Heart left ventricle (tissue), 16 donors: ENCODE measurements around the gene UBE3B. TPM values are rescaled to one million over a fixed set of nuclear protein-coding genes. Genes with fewer than 3 reads are reported as not detected.

Experiments used
- ATAC-seq, 4 donors: fragments of 200-7000 bp; cut with Tn5 transposase; one replicate each; pipeline ENCODE4 v1.9.1; 2020 to 2022; ENCODE audit warnings: moderate library complexity in 4 of 4, mild to moderate bottlenecking in 3 of 4, moderate number of reproducible peaks in 1 of 4
- DNase-seq, 5 donors: peaks; one replicate each; pipeline ENCODE4 v3.0.0-alpha.2; 2020
- H3K27ac ChIP-seq, 12 donors: fragments of 200-600 bp; sonication (generic) in 4 of 12; one replicate each; pipeline versions ENCODE4 v1.5.0 to v1.8.0; 2016 to 2022; ENCODE audit warnings: mild to moderate bottlenecking in 2 of 12
- H3K27me3 ChIP-seq, 9 donors: fragments of 200-600 bp; sonication (generic) in 2 of 9; one replicate each; pipeline versions ENCODE4 v1.5.1 to v1.8.0; 2016 to 2022; ENCODE audit warnings: mild to moderate bottlenecking in 3 of 9
- H3K36me3 ChIP-seq, 9 donors: fragments of 200-600 bp; sonication (generic) in 2 of 9; one replicate each; pipeline versions ENCODE4 v1.5.0 to v1.8.0; 2018 to 2022; ENCODE audit warnings: mild to moderate bottlenecking in 2 of 9
- H3K4me1 ChIP-seq, 12 donors: fragments of 200-600 bp; sonication (generic) in 4 of 12; one replicate each; pipeline versions ENCODE4 v1.5.0 to v1.8.0; 2016 to 2022; ENCODE audit warnings: mild to moderate bottlenecking in 3 of 12
- H3K4me3 ChIP-seq, 12 donors: fragments of 200-600 bp; sonication (generic) in 4 of 12; one replicate each; pipeline versions ENCODE4 v1.5.0 to v1.8.0; 2017 to 2022; ENCODE audit warnings: mild to moderate bottlenecking in 9 of 12, moderate library complexity in 4 of 12
- H3K9me3 ChIP-seq, 12 donors: fragments of 200-600 bp; sonication (generic) in 4 of 12; one replicate each; pipeline versions ENCODE4 v1.5.0 to v1.8.0; 2016 to 2022; ENCODE audit warnings: mild to moderate bottlenecking in 1 of 12
- CTCF ChIP-seq, 12 donors: fragments of 200-600 bp; sonication (generic) in 4 of 12; IDR thresholded peaks; one replicate each; pipeline versions ENCODE4 v1.5.0 to v1.8.0; 2018 to 2022; ENCODE audit warnings: antibody characterized with exemption in 12 of 12, mild to moderate bottlenecking in 5 of 12
- POLR2A ChIP-seq, 2 donors: fragments of 450-650 bp; IDR thresholded peaks; one replicate each; pipeline ENCODE4 v1.6.1; 2017; ENCODE audit warnings: antibody characterized with exemption in 2 of 2, mild to moderate bottlenecking in 2 of 2, moderate library complexity in 2 of 2
- WGBS, 4 donors: extraction: QIAGEN DNeasy Blood & Tissue Kit in 2 of 4; methylation state at CpG; one replicate each; pipeline versions ENCODE4 v1.1.5 to v1.1.7; 2013 to 2018; 5-methylcytosine and 5-hydroxymethylcytosine counted together
- intact Hi-C, 10 donors: fragments of 100-400 bp; cut with DNase I; formaldehyde crosslinking; loops; one replicate each; pipeline versions ENCODE4 v1.11.1 to v1.14.2; 2022
- polyA plus RNA-seq, 2 donors: library from polyadenylated mRNA; stranded (reverse); fragments of 200-250 nt; gene quantifications; one replicate each; pipeline ENCODE4 v1.2.3, GENCODE V29; 2013
- total RNA-seq, 9 donors: library from RNA; depleted of rRNA in 2 of 9; stranded (reverse); fragments of >200 nt in 2 of 9; fragmentation: NEBNext Ultra II Directional in 3 of 9; extraction: Animal tissue kit (Norgen Biotek cat#: 25700) in 3 of 9; gene quantifications; one replicate each; pipeline versions ENCODE4 v1.1.0 to v1.2.4, GENCODE V29; 2016 to 2023
- donor health status: ischemic (EF 13 %, LVEDD 7.1; RV severe dilation, severe dysfunction).
- donor health status: healthy with polysubstance abuse.
- donor health status: DM: no; HTN: yes; CAD: no.
- donor health status: DM: no; HTN: no; CAD: no.
- donor health status: ischemic (EF 25% LVEDD 6.9; RV normal size, moderate dysfunction).
- donor health status: ischemic (EF 25% LVEDD 5.7; RV mildly dilated, moderate dysfunction).
- donor health status: healthy.
- donor health status: DM: yes; HTN: yes; CAD: no.
- donor health status: ischemic (EF 35%, LVEDD 5.7; RV mildly dilated, moderate dysfunction).
- donor health status: nonischemic (EF 11% LVEDD 7.7; RV severe dilation, severe dysfunction).
- donor health status: DM: yes; HTN: yes; CAD: no.
- donor health status: PGD.
- donor health status: ischemic (EF 29% LVEDD 5.4; RV normal size, mild dysfunction).
- donor health status: nonischemic (EF 23%, LVEDD 6.1; RV moderate dilation, normal function).

The UBE3B gene
- total and polyA plus RNA-seq, 11 donors, result 19.1 to 82.7 (median 50.6) TPM

GRCh38 chr12:109542014-109542413 is 64.6 kb downstream of the UBE3B start:
- Histone ChIP-seq H3K36me3 (peaks cover 0 to 5% (median 0%) of the 10 kb centered on the region in 9 donors), H3K9me3 (no peaks in the 10 kb centered on the region), H3K27me3 (no peaks in the 10 kb centered on the region), H3K27ac (no peak overlapping the region), H3K4me1 (peaks cover 0 to 13% (median 7%) of the 10 kb centered on the region in 12 donors), H3K4me3 (no peak overlapping the region)
- no peak for DNase-seq
- WGBS, 4 donors, result 80 to 96% (median 90%) methylated on average over 2 of the region's 2 CpGs
- no peak for TF ChIP-seq CTCF (IDR thresholded peaks at IDR 0.05)
- no peak for TF ChIP-seq POLR2A (IDR thresholded peaks at IDR 0.05)
- ATAC-seq, result no peak
- intact Hi-C loops, result no loop called here

DNA sequence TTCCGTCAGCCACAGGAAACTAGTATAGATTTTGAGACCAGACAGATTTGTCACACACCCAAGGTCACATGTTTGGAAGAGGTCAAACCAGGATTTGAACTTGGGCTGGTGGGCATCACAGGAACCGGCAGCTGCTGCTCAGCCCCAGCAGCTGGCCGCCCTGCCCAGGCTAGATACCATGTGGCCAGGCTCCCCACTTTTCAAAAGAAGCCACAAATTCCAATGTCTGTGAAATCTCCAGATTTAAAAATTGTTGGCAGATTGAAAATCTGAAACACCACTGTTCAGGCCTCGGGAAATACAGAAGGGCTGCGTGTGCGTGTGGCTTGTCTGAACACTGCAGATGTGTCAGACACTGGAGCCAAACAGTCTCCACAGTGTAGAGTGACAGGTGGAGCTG is 65.4 kb downstream of the UBE3B start:
- H3K4me3 ChIP-seq, result no peak overlapping the region
- intact Hi-C loops, result no loop called here
- no peaks in the 10 kb centered on the region for H3K9me3 ChIP-seq
- H3K27ac ChIP-seq, result no peak overlapping the region
- peaks cover 0 to 6% (median 0%) of the 10 kb centered on the region in 9 donors for H3K27me3 ChIP-seq
- no peak for ATAC-seq
- peaks cover 0 to 13% (median 7%) of the 10 kb centered on the region in 12 donors for H3K4me1 ChIP-seq
- no peak for TF ChIP-seq CTCF (IDR thresholded peaks at IDR 0.05)
- no peak for DNase-seq
- WGBS, 4 donors, result 84 to 93% (median 91%) methylated on average over 6 of the region's 6 CpGs
- peaks cover 0 to 5% (median 0%) of the 10 kb centered on the region in 9 donors for H3K36me3 ChIP-seq

GRCh38 chr12:109544955-109545531 is 67.6 kb downstream of the UBE3B start:
- Histone ChIP-seq H3K4me3 (no peak overlapping the region), H3K9me3 (no peaks in the 10 kb centered on the region), H3K27ac (peak overlapping the region in 1 of 12 donors; percentile 3), H3K27me3 (peaks cover 0 to 12% (median under 1%) of the 10 kb centered on the region in 9 donors), H3K4me1 (peaks cover 0 to 13% (median 7%) of the 10 kb centered on the region in 12 donors), H3K36me3 (peaks cover 0 to 4% (median 0%) of the 10 kb centered on the region in 9 donors)
- DNase-seq (peak in 1 of 5 donors; percentile 63), ATAC-seq (peak; percentile 45 to 73 (median 64))
- TF ChIP-seq CTCF (IDR thresholded peaks at IDR 0.05), result no peak
- TF ChIP-seq POLR2A (IDR thresholded peaks at IDR 0.05), result no peak
- 33 to 50% (median 39%) methylated on average over 5 to 7 of the region's 7 CpGs for whole genome bisulfite sequencing, 4 donors
- intact Hi-C loops, result no loop called here

GRCh38 chr12:109545826-109546225 is 68.4 kb downstream of the UBE3B start:
- peaks cover 0 to 19% (median 4%) of the 10 kb centered on the region in 9 donors for H3K27me3 ChIP-seq
- TF ChIP-seq CTCF (IDR thresholded peaks at IDR 0.05) (no peak), POLR2A (IDR thresholded peaks at IDR 0.05) (no peak)
- H3K9me3 ChIP-seq, result no peaks in the 10 kb centered on the region
- H3K36me3 ChIP-seq, result no peaks in the 10 kb centered on the region
- DNase-seq (peak in 1 of 5 donors; percentile 28), ATAC-seq (no peak)
- 51 to 65% (median 55%) methylated on average over 5 of the region's 5 CpGs for WGBS, 4 donors
- intact Hi-C loops, result no loop called here
- H3K4me1 ChIP-seq, result peaks cover 0 to 13% (median 7%) of the 10 kb centered on the region in 12 donors
- no peak overlapping the region for H3K27ac ChIP-seq
- no peak overlapping the region for H3K4me3 ChIP-seq
